HG03565 (cell line): ENCODE results near the gene MBNL2.

ENCODE experiments used
- ATAC-seq: cut with Tn5 transposase; IDR thresholded peaks from one replicate; pipeline ENCODE4 v1.9.1; 2021; ENCODE audit warnings: mild to moderate bottlenecking, moderate library complexity; ENCODE audit not compliant: unreplicated experiment

Gene MBNL2

GRCh38 chr13:97211300-97211699, 10.8 kb upstream of the MBNL2 start:
- no peak for ATAC-seq

DNA sequence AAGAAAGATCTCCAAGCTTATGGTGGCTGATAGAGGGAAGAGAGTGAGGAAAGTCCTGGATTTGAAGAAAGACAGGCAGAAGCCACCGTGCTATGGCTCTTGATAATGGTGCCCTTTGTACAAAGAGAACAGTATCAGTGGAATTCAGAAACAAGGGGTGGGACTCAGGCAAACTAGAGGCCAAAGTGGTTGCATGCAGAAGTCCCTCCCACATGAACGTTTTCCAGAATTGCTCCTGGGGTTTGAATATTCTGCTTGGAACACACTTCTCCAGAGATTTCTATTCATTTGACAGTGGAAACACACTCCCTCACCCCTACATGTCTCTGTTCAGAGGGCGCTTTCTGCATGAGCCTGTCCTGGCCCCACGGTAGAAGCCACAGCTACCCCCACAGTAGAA, 10.1 kb upstream of the MBNL2 start:
- no peak for ATAC-seq

DNA sequence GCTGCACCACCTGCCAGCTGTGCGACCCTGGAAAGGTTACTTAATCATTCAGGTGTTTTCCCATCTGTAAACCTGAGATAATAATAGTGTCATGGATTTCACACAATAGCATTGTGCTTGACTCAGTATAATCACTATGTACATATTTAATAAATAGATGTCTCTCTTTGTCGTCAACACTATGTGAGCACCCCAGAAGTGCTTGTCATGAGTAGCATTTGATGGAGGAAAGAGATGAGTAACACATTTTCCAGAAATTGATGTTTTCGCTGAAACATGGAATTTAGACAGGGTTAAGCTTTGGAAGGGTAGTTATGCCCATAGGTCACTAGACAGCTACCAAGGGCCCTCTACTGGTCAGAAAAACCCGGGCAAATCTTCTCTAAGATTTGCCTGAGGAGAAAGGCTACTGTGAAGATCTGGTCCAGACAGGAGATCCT, 9.5 kb upstream of the MBNL2 start:
- peak; percentile 47 for ATAC-seq

DNA sequence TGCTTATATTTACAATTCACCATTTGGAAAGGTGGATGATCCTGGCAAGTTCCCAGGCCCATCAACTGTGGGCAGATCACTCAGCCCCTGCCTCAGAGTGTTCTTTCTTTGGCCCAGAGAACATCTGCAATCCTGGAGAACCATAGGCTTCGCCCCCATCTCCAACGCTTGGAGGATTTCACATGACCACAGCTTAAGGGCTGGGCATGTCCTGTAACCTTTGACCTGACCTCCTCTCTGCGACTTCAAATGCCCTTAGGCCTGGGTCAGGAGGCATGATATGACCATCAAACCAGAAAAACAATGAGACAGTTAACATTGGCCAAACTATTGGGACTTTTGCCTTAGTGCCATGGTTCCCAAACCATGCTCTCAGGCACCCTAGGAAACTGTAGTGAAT, 7.2 kb upstream of the MBNL2 start:
- no peak for ATAC-seq

GRCh38 chr13:97215325-97215724, 6.8 kb upstream of the MBNL2 start:
- ATAC-seq, result no peak

DNA sequence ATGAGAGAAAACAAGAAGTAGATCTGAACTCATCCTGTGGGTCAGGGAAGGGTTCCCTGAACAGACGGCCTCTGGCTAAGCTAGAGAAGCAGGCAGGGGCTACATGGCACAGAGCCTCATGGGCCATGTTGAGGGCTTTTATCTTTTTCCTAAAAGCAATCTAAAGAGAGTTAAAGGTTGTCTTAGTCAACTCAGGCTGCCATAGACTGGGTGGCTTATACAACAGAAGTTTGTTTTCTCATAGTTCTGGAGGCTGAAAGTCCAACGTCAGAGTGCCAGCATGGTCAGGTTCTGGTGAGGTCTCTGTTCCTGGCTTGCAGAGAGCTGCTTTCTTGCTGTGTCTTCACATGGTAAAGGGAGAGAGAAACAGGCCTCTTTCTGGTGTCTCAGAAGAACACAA, 2.9 kb upstream of the MBNL2 start:
- ATAC-seq, result no peak

GRCh38 chr13:97220151-97220900, 1.8 kb upstream of the MBNL2 start:
- ATAC-seq, result no peak

DNA sequence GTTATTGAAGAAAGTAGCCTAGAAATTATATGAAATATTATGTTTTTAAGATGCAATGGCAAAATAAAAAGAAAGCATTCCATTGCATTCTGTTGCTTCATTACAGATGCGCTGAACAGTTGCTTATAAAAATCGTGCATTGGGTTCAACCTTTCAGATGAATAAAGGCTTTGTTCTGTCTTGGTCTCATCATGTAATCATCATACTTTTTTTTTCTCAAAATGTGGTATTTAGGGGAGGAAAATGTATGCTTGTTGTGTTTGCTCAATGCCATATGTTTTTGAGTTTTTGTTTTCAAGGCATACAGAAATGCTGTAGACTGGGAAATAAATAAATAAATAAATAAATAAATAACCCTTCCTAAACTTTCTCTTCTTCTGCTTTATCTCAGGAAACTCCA, 1.1 kb upstream of the MBNL2 start:
- ATAC-seq, result no peak

DNA sequence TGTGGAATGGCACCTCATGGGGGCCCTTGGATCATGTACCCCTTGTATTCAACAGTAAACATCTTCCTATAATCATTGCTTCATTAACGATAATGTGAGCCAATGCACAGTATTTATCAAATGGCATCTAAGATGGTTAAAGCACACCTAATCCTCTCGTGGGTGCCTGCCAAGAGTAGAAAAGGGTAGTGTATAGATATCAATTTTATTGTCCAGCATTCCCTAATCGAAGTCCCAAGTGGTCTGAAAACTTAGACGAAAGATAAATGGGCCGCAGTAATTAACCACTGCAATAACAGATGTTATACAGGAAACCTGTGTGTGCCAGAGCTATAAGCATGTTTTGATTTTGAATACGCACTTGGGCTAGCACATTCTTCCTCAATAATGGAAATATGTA, 667 bp upstream of the MBNL2 start:
- ATAC-seq, result no peak

- no peak for ATAC-seq
These were observed 1.0 kb downstream of the MBNL2 start for GRCh38 chr13:97223037-97223710.

DNA sequence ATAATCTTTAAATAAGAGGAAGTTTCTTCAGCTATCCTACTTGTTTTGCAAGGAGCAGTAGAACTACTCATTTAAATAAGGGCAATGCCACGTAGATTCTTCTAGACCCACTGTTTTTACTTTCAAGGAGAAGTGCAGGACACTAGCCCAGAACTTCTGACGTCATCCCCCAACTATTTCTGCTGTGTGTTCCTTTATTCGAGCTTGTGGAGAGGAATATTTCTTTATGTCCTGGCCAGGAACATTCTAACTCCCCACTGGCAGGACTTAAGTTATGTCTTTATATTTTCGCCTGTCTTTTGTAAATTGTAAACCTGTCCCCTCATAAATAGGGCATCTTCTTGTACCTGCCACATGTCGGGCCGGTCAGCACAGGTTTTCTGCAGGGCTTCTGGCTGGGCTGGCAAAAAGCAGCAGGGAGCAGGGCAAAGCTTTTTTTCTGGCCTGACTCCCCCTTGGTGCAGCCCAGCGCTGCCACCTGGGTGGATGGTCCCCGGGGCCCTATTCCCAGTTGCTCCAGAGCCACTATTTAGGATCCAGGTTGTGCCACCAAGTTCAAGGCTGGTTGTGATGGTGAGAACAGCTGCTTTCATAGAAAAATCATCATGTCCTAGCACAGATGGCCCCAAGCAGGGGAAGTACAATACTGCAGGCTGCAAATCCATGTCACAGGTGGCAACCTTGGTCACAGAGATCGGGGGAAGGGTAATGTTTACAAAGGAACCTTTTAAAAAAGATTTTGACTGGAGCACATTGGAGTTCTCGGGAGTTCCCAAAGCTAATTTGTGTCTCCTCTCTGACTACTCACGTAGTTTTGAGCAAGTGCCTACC, 1.8 kb downstream of the MBNL2 start:
- no peak for ATAC-seq

DNA sequence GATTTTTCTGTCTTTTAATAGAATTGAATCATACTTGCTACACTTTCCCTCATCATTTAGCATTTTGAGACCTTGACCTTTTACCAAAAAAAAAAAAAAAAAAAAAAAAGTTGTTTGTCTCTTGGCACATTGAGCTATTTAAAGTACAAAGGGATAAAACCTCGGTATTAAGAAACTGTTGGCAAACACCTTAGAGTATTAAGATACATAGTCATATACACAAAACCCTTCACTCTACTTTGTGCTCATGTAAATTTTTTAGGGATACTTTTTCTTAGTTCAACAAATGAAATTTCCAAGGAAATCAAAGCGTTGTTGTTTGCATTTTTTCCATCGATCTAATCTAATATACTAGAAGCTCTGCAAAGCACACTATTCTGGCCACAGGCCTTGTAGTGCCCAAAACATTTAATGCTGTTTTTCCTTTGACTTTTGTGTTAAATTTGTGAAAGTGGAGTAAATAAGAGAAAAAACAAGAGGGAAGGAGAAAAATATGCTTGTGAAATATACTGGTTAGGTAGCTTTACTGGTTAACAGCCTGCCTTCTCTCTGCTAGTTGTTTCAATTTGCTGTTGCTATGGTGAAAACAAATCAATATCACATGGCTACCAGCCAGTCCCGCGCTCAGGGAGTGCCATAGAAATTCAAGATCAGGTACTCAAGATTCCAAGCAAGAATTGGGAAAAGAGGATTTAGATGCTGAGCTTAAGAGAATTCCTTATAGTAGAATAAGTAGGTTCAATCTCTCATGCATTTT, 2.6 kb downstream of the MBNL2 start:
- no peak for ATAC-seq

- no peak for ATAC-seq
These were observed 3.4 kb downstream of the MBNL2 start for GRCh38 chr13:97225533-97225932.

- ATAC-seq, result no peak
These were observed 3.9 kb downstream of the MBNL2 start for GRCh38 chr13:97226013-97226412.

- peak; percentile 34 for ATAC-seq
These were observed 4.9 kb downstream of the MBNL2 start for GRCh38 chr13:97226788-97227627.

DNA sequence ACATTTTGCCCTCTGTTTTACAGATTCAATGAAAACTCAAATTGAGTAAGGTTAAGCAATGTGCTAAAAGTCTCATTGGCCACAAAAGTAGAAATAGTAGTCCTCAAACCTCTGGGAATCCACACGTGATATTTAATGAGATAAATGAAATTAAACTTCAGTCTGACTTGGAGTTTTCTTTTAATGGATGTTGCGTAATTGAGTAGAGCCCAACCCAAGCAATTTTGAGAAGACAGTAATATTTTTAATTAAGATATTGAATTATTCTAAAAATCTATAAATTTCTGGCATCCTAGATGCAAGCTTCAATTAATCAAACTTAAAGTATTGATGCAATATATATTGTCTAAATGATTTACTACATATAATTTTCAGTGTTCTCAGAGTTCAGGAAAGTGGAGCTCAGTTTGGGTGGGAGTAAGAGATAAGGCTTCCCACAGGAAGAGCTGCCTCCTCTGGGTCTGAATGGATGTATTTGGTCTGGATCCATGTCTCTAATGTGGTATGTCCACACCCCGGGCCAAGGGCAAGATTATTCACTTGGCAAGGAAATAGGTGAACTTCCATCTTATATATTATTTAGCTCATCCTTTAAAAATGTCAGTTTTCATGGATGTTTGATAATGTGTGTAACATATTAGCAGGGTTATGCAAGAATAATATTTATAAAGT, 6.9 kb downstream of the MBNL2 start:
- no peak for ATAC-seq

DNA sequence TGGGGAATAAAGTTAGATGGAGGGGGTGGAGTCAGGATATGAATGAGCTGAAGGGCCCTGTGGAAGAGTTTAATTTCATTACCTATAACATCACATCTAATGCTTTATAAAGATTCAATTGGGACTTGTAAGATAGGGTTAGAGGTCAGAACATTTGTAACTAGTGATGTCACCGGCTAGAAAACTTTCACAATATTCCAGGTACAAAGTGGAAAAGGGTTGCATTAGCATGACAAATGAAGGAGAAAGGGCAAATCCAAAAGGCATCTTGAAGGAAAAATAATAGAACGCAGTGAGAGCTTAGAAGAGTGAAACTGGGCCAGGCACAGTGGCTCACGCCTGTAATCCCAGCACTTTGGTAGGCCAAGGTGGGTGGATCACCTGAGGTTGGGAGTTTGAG, 7.6 kb downstream of the MBNL2 start:
- ATAC-seq, result no peak

- no peak for ATAC-seq
These were observed 9.1 kb downstream of the MBNL2 start for GRCh38 chr13:97231118-97231828.

DNA sequence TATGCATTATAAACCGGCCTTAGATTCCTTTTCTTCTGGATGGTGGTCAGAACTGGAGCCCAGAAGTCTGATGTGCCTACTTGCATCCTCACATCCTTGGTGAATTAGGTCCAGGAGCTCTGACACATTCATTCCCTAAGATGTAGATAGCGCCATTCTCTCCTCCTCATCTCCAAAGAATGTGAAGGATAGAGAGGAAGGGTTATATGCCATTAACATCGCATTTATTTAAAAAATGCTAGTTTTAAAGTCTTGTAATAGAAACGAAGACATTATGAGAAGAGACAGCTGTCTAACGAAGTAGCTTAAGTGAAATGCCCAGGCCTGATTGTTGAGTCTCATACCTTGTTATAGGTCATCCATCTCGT, 9.7 kb downstream of the MBNL2 start:
- ATAC-seq, result no peak
